HG02759 (cell line): ENCODE data around the gene SRGAP2.
"Not testable (repeated sequence)": the region's sequence is repeated elsewhere in the genome, so short reads cannot be mapped to it uniquely, and the experiment has no call there.

Experiments used
- ATAC-seq: cut with Tn5 transposase; IDR thresholded peaks from one replicate; pipeline ENCODE4 v1.9.1; 2021; ENCODE audit warnings: mild to moderate bottlenecking, moderate library complexity; ENCODE audit not compliant: unreplicated experiment

The SRGAP2 gene

DNA sequence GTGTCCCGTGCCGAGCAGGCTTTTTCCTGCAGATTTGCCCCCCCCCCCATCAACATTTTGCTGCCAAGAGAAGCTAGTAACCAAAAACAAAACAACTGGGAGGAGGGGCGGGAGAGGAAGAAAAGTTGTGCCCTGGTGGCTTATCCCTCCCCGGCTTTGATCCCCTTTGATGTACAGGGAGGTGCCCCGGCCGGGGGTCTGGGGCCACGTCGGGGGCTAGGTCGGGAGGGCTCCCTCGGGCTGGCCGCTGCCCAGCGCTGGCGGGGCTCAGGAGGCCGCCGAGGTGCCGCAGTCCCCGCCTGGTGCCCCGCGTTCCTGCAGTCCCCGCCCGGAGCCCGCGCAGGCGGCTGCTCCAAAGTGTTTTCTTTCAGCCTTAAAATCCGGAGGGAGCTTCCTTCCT lies 1.5 kb downstream of the SRGAP2 start:
- not testable (repeated sequence) for ATAC-seq

DNA sequence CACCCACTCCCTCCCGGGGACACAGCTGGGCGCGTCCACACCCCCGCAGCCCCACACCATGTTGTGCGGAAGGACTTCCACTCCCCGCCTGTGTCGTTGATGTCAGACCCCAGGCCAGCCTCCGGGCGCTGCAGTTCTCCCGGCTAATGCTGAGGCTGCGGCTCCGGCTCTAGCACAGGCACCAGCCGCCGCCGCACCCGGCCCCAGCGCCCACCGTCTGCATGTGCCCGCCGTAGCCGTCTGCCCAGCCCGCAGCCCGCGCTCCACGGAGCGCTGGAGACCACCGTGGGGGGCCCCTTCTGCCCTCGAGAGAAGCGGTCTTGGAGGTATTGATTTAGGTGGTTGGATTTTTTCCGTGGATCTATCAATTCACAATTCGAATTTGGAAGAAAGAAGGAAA lies 2.2 kb downstream of the SRGAP2 start:
- ATAC-seq, result not testable (repeated sequence)

DNA sequence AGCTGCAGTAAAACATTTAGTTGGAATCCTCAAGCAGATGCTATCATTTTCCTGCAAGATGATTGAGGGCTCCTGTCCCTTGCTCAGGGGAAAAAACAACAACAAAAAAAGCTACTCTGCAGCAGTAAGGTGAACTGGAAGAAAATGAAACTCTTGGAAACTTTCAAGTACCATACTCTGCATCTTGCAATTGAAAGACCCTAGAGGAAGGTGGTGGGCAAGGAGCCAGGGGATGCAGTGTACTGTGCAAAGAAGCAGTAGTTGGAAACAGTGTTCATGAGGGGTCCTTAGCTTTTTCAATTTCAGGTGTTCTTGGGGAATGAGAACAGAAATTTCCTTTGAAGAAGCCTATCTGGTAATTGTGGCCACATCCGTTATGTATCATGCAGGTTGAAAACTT lies 7.5 kb downstream of the SRGAP2 start:
- not testable (repeated sequence) for ATAC-seq

DNA sequence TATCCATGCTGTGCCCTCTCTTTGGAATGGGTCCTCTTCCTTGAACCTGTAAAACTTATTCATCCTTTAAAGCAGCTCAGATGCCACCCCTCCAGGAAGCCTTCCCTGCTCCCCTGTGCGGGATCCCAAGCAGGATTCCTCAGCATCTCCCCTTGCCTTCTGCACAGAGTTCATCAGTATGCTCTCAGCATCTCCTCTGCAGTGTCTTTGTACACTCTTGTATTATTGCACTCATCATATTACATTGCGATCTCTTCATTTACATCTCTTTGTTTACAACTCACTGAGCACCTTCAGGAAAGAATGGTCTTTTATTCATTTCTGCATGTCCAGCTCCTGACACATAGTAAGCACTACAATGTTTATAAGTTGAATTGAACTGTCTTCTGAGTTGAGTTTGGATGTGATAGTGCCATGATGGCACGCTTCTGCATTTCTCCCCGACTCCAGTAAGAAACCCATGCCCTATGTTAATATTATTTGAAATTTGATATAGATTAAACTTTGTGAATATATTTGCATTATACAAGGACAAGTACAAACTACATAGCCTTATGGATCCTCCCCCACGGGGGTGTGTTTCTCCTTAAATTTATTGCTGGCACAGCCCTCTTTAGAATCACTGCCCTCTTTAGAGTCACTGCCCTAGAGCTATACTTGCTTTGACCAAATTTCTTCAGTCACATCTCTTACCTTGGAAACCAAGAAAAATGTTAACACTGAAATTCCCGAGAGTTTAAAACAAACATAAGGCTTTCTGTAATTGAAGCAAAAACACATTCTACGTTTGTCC lies 12.5 kb downstream of the SRGAP2 start:
- ATAC-seq, result not testable (repeated sequence)

DNA sequence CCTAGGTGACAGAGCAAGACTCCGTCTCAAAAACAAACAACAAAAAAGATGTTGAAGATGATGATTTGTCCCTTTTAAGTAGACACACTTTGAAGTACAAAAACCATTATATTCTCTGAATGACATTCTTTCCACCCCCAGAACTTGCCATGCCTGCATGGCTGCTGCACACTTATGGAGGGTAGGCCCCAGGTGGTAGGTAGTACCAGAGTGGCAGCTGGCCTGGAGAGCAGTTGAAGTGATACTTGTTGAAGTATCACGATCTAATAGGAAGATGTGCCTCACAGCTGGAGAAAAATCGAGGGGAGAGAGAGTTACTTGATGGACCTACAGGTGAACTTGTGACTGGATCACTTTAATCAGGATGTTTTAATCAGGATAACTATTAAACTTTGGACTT lies 14.9 kb downstream of the SRGAP2 start:
- ATAC-seq, result not testable (repeated sequence)

DNA sequence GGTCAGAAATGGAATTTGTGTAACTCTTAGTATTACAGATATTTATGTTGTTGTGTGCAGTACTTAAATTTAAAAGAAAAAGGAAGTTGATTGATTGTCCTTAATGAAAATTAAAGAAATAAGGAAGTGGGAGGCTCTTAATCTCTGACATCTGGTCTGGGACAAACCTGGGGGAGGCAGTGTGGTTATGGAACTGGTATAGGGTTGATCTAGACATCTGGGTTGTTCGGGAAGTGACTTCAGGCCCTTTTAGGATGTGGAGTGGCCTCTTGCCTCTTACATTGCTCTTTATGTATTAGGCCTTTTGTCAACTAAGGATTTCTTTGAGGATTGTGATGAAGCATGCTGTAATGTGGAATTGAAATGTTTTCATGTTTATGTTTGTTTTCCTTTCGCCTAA lies 15.4 kb downstream of the SRGAP2 start:
- ATAC-seq, result not testable (repeated sequence)

DNA sequence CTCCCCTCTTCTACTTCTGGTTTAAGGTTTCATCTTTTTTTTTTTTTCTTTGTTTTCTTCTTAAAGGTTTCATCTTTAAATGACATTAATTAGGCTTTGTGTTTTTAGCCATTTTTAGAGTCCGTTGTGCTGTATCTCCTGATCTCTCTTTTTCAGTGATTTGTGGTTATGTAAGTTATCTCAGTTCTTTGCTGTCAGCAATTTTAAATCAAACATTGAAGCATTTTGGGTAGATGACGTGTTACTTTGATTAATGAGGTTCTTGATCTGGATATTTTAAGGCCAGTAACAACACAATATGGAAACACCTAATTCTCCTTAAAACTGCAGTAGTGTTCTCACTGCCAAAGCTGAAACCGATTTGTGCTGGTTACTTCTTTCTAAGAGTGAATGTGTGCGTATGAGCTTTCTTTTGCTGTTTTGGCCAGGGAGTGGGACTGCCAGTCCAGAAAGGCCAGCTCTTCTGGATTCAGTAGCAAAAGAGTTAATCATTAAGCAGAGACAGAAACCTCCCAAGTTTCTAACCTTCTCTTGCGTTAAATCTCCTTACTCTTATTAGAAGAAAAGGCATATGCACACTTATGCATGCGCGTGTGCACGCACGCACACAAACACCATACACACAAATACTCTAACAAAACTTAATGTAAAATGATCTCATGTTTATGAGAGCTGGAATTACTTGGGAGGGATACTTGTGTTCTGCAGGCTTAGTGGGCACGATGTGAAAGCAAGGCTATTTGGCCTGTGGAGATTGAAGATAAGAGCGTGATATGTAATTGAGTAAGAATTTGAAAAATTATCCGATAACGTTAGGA lies 16.4 kb downstream of the SRGAP2 start:
- not testable (repeated sequence) for ATAC-seq

DNA sequence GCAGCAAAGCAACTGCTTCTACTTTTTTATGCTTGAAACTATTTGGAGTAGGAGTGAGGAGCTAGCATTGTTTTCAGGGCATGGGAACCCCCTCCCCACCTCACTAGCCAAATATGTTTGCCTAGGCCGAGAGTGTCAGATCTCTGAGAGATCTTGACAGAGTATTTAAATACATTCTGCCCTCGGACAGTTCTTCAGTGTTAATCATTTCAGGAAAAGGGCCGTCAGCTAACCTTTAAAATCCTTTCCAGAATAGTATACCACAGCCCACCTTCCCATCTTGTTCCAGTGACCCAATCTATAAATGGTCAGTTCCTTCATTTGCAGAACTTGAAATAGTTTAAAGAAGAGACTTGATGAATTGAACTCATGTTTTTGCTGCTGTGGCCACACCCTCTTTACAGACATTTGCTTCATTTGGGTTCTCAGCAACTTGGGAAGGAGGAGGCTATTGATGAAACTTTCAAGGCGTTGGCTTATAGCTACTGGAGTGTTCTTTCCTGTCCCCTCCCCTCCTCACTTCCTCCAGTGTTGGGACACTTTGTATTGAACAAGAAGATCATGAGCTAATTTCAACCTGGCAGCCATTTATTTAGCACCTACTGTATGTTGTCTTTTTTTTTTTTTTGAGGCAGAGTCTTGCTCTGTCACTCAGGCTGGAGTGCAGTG lies 17.1 kb downstream of the SRGAP2 start:
- ATAC-seq, result not testable (repeated sequence)

DNA sequence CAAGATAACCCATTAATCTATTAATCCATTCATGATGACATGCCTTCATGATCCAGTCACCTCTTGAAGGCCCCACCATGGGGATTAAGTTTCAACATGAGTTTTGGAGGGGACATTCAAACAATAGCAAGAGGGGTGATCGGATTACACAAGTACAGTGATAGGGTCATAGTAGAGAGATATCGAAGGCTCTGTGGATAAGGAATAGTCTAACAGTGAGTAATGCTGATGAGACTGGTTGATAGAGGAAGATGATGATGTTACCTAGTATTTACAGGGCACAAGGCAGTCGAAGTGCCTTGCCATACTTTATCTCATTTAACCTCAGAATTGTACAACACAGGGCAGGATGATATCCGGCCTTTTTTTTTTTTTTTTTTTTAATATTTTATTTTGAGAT lies 18.2 kb downstream of the SRGAP2 start:
- ATAC-seq, result not testable (repeated sequence)

DNA sequence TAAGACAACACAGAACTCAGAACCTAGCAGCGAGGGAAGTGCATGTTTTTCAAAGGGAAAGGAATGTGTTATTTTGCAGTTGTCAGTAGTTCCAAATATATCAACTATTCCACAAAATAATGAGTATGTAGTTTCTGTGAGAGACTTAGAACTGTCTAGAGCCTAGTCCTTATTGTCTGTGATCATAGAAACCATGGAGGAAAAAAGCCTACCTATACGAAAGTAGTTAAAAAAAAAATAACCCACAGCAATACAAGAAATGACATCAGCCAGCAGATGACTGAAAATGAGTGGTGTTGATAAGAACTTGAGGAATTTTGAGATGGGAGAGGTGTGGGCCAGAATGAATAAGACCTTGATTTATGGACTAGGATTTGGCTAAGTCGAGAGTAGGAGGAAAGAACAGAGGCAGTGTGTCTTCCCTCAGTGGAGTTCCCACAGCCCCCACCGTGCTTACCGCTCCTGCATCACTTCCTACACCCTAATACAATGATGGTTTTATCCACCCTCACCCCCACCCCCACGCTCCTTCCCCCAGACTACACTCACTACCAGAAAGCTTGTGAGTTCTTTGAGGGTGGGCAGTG lies 20.9 kb downstream of the SRGAP2 start:
- not testable (repeated sequence) for ATAC-seq

DNA sequence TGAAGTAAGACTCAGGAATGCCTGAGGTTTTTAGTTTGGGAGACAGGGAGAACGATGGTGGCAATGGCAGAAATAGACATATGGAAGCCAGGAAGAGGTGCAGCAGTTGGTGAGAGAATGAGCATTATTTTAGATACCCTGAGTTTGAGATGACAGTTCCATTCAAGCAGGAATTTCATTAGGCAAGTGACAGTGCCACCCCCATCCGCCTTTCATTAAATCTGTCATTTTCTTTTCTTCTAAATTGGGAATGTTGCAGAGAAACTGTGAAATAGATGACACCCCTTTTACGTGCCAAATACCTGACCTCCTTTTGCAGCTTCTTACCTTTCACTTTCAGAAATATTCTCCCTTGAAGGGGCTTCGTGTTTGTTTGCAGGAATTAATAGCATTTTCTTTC lies 22.0 kb downstream of the SRGAP2 start:
- ATAC-seq, result not testable (repeated sequence)

DNA sequence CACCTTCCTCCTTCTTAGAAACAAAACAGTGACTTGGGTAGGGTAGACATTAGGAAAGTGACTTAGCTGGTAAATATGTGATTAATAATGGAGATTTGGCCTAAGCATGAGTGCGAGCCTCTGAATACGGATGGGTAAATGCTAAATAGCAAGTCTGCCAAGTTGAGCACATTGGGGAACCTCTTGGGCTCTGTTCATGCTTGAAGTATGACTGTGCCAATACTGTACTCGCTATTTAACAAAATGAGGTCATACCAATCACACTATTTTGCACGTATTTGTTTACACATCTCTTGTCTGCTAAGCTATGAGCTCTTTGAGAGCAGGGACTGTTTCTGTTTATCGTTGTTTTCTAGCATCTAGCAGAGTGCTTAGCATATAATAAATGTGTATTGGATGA lies 23.5 kb downstream of the SRGAP2 start:
- not testable (repeated sequence) for ATAC-seq

DNA sequence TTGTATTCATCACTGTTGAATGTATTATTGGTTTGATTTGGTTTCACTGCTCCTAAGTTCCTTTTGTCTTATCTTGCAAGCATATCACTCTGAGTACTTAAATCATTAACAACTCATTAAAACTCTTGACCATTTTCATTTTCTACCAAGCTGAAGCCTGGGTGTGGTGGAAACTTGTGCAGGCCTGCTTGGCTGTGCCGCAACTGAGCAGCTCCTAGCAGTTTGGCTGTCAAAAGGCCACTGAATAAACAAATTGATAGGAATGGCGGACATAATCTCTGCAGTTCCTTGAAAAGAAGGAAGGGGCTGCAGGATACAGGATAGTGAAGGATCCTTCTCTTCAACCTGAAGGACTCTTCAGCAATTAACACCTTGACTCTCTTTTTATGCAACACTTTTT lies 25.9 kb downstream of the SRGAP2 start:
- not testable (repeated sequence) for ATAC-seq

DNA sequence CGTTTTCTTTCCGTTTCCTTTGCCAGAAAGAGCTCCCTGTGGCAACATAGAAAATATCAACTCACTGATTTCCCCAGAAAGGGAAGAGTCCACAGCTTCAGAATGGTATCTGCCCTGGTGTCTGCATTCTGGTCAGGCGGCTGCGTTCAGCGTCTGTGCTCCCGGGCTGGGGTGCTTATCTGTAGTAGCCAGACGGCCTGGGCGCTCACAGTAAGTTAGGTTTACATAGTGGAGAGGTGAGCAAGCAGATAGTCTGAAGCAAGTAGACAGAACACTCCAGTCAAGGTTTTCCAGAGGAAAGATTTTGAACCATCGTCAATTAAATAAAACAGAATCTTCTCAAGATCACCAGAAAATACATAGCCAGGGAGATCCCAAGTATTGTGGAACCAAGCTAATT lies 28.6 kb downstream of the SRGAP2 start:
- not testable (repeated sequence) for ATAC-seq

DNA sequence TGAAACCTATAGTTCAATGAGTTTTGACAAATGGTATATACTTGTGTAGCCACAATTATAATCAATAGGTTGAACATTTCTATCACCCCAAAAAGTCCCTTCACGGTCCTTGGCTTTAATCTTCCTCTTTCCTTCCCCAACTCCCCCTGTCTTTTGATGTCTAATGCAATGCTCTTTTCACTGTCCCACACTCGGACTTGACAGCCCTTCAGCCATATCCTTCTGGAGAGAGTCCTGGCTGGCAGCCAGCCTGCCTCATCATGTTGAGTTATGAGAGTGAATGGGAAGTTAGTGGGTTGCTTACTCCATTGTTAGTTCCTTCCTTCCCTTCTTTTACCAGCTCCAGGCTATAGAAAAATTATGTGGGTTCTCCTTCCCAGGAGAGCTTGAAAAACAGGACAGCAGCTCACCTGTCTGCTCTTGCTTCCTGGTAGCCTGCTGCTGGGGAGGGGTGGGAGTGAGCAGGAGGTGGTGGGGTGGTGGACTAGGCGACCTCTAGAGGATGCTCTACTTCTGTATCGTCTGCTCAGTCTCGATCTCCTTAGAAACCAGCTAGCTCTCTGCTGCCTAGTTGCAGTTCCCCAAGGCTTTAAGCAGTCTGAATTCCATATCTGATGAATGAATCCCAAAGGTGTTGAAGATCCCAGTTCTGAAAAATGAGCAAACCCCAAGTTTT lies 29.8 kb downstream of the SRGAP2 start:
- ATAC-seq, result peak; percentile 79

DNA sequence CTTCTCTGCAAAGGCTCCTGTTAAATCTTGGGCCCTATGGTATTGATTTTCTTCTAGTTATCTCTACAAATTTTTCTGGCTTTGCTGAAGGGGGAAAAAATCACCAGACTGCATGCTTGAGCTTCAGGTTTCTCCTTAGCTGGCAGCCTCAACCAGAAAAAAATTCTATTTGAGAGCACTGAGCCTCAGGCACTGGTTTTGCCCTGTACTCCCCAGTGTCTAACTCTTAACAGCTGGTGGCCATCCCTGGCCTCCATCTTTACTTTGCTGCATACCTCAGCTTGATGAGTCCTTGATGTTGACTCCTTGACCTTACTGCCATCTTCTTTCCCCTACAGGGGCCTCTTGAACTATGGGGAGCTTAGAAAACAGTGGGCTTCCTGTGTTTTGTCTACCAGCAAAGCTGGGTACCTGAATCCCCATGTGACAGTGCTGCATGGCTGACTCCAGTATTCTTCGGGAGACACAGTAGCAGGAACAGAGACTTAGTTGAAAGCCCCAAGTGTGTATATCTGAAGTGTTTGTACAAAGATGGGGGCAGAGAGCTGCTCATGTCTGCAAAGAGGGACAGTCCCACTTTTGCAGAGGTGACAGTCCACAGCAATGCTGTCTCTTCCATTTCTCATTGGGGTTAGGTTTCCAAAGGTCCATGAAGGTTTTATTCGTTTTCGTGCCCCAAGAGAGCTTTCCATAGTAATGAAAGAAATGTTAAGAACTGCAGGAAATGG lies 31.0 kb downstream of the SRGAP2 start:
- ATAC-seq, result not testable (repeated sequence)

DNA sequence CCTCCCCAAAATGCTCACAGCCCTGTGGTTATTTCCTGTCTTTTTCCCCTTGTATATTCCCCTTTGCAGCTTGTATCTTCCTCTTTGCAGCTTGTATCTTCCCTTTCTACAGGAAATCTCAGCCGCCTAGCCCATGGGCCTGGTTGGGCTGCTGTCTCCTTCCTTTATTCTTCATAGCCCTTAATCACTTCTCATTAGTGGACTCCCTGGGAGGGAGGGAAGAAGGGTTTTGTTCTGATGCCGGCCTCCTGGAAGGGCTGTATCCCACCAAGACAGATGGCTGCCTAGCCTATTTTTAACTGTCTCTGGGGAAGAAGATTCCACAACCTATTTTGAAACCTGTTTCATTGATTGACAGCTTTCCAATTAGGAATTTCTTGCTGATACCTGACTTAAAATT lies 31.8 kb downstream of the SRGAP2 start:
- ATAC-seq, result not testable (repeated sequence)

DNA sequence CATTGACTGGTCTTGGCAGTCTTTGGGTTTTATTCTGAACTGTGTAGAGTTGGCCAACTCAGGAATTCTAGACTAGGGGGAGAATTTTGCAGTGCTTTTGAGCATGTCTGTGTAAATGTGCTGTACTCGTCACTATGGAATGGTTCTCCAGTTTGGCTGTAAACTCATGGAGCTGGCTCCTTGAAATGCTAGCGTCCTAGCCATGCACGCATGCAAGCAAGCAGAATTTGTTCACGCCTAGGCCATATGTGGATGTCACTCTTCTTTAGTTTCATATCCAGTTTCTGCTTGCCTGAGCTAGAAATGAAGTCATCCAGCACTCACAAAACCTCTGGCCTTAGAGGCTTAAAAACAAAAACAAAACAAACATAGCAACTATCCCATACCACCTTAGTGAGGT lies 36.9 kb downstream of the SRGAP2 start:
- ATAC-seq, result not testable (repeated sequence)

DNA sequence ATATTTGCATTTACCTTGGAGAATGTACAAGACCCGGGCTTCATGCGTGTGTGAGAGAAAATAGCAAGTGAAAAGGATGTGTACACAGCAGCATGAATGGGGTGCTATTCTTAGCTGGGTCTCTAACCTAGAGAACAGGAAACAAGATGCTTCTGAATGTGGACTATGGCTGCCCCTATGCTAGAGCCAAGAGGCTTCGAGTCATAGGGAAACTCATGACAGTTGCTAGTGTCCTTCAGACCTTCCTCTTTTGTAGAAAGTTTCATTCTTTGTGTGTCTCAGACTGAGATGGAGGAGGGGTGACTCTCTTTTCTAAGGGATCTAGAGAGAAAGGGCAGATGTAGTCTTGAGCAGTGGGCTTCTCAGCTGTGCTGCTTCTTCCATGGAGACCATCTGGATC lies 40.0 kb downstream of the SRGAP2 start:
- ATAC-seq, result peak; percentile 99

DNA sequence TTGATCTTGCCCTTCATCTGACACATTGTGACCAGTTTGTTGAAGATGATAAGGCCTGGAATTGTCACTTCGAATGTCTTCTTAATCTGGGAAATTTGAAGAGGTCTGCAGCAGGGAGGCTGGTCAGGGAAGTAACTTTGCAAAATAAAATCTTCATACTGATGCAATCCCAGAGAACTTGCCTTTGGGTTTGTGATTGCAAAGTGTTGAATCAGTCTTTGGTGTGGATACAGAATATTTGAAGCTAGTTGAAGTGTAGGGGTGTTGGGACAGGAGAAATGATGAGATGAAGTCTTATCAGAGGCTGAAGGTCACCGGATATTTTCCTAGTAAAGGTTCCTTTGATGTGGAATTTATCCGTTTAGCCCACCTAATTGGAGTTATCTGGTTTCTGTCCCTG lies 42.1 kb downstream of the SRGAP2 start:
- ATAC-seq, result not testable (repeated sequence)
